BE2C (cell line): Measurements from ENCODE around the gene LAMA2.

Source experiments
- DNase-seq: peaks from one replicate; pipeline ENCODE4 v3.0.0-alpha.2; 2020
- H3K27me3 ChIP-seq: fragments of 250-450 bp; sonication (Bioruptor Pico); 2 replicates; pipeline ENCODE4 v1.5.1; 2020; ENCODE audit warnings: mild to moderate bottlenecking
- H3K36me3 ChIP-seq: fragments of 250-450 bp; sonication (Bioruptor Pico); 2 replicates; pipeline ENCODE4 v1.5.1; 2020; ENCODE audit warnings: mild to moderate bottlenecking
- H3K4me1 ChIP-seq: fragments of 250-450 bp; sonication (Bioruptor Pico); 2 replicates; pipeline ENCODE4 v1.5.1; 2020
- H3K4me3 ChIP-seq: 2 replicates; pipeline ENCODE4 v1.5.1; 2011; ENCODE audit warnings: low read depth, low read length
- H3K9me3 ChIP-seq: fragments of 250-450 bp; sonication (Bioruptor Pico); 2 replicates; pipeline ENCODE4 v1.5.1; 2020
- TF ChIP-seq, protein P1 (sequence below): IDR thresholded peaks from 2 replicates; pipeline ENCODE4 v1.5.1; 2012; ENCODE audit warnings: mild to moderate bottlenecking, low read depth, low read length

The LAMA2 gene

DNA sequence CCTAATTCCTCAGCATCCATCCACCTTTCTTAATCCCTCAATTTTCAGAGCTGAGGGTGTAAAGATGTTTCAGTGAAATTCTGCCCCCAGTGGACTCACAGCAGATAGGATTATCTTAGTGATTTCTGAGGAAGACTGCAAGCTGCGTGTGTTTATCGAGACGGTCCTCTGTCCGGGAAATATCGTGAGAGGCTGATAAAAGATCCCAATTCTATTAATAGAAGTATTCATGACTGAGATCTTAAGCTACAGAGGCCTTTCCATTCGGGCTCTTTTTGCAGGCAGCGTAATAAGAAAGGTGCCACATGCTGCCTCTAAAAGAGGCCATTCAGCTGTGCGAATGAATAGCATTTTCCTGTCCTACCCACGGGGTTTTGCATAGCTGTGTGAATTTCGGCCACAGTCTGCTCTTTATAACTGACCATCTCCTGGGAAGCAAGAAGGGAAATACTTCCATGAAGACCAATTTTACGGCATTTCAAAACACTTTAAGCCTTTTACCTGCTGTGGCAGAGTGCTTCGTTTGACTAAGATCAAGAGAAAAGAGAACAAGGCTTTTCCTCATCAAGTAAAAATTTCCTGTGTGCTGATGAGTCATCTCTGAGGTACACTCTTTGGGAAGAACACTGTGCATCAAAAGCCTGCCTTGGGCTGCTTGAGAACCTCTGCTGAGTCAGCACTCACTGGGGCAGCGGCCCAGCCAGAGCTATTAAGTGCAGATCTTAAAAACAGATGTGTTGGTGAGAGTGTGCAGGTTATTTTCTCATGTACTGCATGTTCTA, 618.2 kb downstream of the LAMA2 start:
- no peaks in the 10 kb centered on the region for H3K36me3 ChIP-seq
- H3K4me1 ChIP-seq = peaks cover 10% of the 10 kb centered on the region; the same call in 1 of the 2 replicates
- TF ChIP-seq, protein P1, sequence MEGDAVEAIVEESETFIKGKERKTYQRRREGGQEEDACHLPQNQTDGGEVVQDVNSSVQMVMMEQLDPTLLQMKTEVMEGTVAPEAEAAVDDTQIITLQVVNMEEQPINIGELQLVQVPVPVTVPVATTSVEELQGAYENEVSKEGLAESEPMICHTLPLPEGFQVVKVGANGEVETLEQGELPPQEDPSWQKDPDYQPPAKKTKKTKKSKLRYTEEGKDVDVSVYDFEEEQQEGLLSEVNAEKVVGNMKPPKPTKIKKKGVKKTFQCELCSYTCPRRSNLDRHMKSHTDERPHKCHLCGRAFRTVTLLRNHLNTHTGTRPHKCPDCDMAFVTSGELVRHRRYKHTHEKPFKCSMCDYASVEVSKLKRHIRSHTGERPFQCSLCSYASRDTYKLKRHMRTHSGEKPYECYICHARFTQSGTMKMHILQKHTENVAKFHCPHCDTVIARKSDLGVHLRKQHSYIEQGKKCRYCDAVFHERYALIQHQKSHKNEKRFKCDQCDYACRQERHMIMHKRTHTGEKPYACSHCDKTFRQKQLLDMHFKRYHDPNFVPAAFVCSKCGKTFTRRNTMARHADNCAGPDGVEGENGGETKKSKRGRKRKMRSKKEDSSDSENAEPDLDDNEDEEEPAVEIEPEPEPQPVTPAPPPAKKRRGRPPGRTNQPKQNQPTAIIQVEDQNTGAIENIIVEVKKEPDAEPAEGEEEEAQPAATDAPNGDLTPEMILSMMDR = peak; percentile 58
- H3K9me3 ChIP-seq = no peaks in the 10 kb centered on the region
- H3K4me3 ChIP-seq = peak overlapping the region; percentile 45
- DNase-seq = peak; percentile 71
- no peaks in the 10 kb centered on the region; the same call in 1 of the 2 replicates for H3K27me3 ChIP-seq

DNA sequence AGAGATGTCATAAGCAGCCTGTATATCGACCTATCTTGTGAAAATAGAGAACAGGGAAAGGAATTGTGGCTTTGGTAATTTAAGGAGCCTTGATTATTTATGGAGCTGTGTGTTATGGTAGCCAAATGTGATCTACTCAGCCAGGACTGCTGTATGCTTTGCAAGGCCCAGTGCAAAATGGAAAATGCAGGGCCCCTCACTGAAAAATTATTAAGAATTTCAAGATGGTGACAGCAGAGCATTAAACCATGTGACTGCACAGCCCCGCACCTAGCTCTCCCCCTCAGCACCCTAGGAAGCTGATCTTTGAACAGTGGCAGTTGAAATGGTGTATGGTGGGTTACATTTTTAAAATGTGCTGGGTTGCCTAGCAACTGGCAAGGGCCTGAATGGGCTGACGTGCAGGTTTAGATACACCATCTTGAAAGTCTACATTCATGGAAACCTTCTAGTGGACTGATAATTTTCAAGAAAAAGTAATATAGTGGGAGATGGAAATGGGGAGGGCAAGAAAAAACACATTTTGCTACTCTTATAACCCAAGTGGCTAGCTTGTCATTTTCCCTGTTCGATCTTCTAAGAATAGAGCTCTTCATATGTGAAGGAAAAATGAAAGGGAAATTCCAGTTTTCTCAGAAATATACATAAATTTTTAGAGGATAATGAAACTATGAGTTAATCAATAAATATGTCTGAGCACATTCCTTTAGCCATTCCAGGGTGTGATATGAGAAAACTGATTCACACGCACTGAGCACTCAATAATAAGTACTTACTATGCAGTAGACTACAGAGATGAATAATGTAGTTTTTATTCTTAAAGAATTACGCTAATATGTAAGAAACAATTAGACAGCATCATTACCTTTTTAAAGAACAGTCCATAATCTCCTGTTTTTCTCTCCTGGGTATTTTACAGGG, 619.1 kb downstream of the LAMA2 start:
- TF ChIP-seq, protein P1 = no peak
- Histone ChIP-seq H3K27me3 (no peaks in the 10 kb centered on the region; the same call in 1 of the 2 replicates), H3K4me3 (no peak overlapping the region), H3K4me1 (peaks cover 10% of the 10 kb centered on the region; the same call in 1 of the 2 replicates), H3K36me3 (no peaks in the 10 kb centered on the region), H3K9me3 (no peaks in the 10 kb centered on the region)
- no peak for DNase-seq

DNA sequence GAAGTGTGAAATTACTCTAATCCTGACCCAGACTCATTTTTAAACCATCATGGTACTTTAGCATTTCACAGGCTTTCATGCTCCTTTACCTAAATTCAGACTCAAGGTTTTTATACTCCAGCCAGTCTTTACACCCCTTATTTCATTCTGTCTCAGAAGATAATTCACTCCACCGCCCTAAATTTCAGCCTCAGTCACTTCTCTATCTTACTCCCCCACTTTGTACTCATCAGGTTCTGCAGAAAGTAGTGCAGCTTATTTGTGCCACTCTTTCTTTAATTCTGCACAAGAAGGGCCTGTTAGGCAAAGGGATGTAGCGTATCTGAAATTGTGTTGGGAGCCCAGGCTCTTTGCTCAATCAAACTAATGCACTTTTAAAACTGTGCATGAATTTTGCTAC, 621.5 kb downstream of the LAMA2 start:
- H3K9me3 ChIP-seq = no peaks in the 10 kb centered on the region
- no peak for DNase-seq
- peaks cover 10% of the 10 kb centered on the region; the same call in 1 of the 2 replicates for H3K4me1 ChIP-seq
- H3K4me3 ChIP-seq = no peak overlapping the region
- no peaks in the 10 kb centered on the region for H3K36me3 ChIP-seq
- H3K27me3 ChIP-seq = no peaks in the 10 kb centered on the region
- TF ChIP-seq, protein P1 = no peak

DNA sequence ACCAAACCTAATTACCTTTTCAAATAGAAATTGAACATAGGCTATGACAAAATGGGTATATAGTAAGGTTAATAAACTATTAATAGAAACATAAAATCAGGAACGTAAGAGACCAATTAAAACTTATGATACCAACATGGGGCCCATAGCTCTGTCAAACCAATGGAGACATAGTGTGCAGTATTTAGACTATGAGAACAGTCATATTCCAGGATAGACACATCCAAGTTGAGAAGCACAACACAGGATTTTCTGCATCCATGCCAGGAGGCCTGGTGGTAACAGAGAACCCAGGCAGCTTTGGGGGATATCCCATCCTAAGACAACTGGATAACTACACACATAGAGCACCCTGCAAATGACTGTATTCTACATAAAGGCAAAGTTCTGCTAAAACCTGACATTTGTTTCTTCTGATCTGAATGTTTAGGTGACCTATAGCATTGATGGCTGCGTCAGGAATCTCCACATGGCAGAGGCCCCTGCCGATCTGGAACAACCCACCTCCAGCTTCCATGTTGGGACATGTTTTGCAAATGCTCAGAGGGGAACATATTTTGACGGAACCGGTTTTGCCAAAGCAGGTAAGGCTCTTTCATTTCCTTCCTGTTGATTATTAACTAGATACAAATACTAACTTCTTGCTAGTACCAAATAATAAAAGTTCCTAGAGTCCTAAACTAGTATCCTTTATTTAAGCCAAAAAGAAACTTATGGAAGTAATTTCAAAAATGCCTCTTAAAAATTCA, 624.3 kb downstream of the LAMA2 start:
- Histone ChIP-seq H3K27me3 (no peaks in the 10 kb centered on the region), H3K9me3 (no peaks in the 10 kb centered on the region), H3K4me1 (peaks cover 2% of the 10 kb centered on the region; the same call in 1 of the 2 replicates), H3K4me3 (no peak overlapping the region), H3K36me3 (no peaks in the 10 kb centered on the region)
- no peak for DNase-seq
- TF ChIP-seq, protein P1 = no peak

DNA sequence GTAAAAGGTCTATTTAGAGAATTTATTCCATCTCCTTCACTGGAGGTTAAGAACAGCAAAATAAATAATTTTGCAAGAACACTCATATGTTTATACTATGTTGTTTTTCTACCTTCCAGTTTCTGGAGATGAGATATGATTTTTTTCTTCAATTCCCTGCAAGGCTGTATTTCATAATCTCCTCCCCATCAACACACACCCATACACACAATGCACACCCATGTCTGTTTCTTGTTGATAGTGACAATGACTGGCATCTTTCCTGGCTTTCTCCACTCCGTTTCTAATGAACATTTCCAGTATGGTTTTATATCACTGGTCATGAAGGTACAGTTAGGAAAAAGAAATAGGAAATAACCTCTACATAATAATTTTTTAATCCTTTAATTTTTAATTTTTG, 624.9 kb downstream of the LAMA2 start:
- DNase-seq = no peak
- H3K4me1 ChIP-seq = peaks cover 2% of the 10 kb centered on the region; the same call in 1 of the 2 replicates
- H3K27me3 ChIP-seq = no peaks in the 10 kb centered on the region
- H3K9me3 ChIP-seq = no peaks in the 10 kb centered on the region
- H3K36me3 ChIP-seq = no peaks in the 10 kb centered on the region
- TF ChIP-seq, protein P1 = no peak
- H3K4me3 ChIP-seq = no peak overlapping the region
